A549 (cell line): Measurements from ENCODE around the gene CLMN. TPM values are rescaled to one million over a fixed set of nuclear protein-coding genes. Genes with fewer than 3 reads are reported as not detected.

Experiments
- ATAC-seq, 2 experiments: fragments of 200-7000 bp in 1 of 2; fragments of >200 bp in 1 of 2; cut with Nextera tagmentation in 1 of 2; cut with Tn5 transposase in 1 of 2; 3 replicates each; pipeline versions ENCODE4 v1.8.0 to v1.9.1; 2018 to 2020; ENCODE audit warnings: mild to moderate bottlenecking in 1 of 2, moderate library complexity in 1 of 2
- CTCF ChIA-PET: fragments of 300-600 bp; sonication (Branson Sonifier 250); formaldehyde crosslinking; extraction: SDS; loops from one replicate; lab custom pipeline; 2021; ENCODE audit warnings: antibody characterized with exemption, inconsistent platforms; lab: Yijun Ruan, JAX
- POLR2A ChIA-PET: fragments of 350-600 bp; formaldehyde crosslinking; extraction: SDS; loops from one replicate; lab custom pipeline; 2021; ENCODE audit warnings: antibody characterized with exemption, inconsistent platforms; lab: Yijun Ruan, JAX
- DNase-seq, 2 experiments: peaks; one replicate each; pipeline versions ENCODE4 v3.0.0 to v3.0.0-alpha.2; 2011 to 2016; ENCODE audit warnings: low read depth in 1 of 2, low spot score in 1 of 2
- FAIRE-seq: peaks from 2 replicates; lab custom pipeline; 2011; peaks lifted over from hg19 to GRCh38; lab: Jason Lieb, UNC
- H3K27ac ChIP-seq, 2 experiments: fragments of >200 bp; sonication (Bioruptor Twin); formaldehyde crosslinking; 3 replicates each; pipeline ENCODE4 v1.5.1; 2016 to 2017
- H3K4me1 ChIP-seq: fragments of >200 bp; sonication (Bioruptor Twin); formaldehyde crosslinking; 3 replicates; pipeline ENCODE4 v1.6.1; 2016
- H3K4me2 ChIP-seq: fragments of >200 bp; sonication (Bioruptor Twin); formaldehyde crosslinking; 3 replicates; pipeline ENCODE4 v1.6.1; 2016
- H3K4me3 ChIP-seq: fragments of >200 bp; sonication (Bioruptor Twin); formaldehyde crosslinking; 3 replicates; pipeline ENCODE4 v1.5.1; 2016
- H3K9me3 ChIP-seq: fragments of >200 bp; sonication (Bioruptor Twin); formaldehyde crosslinking; 3 replicates; pipeline ENCODE4 v1.6.1; 2016
- BCL3 ChIP-seq: fragments of >200 bp; sonication (Bioruptor Twin); formaldehyde crosslinking; IDR thresholded peaks from 3 replicates; pipeline ENCODE4 v1.6.1; 2016
- BHLHE40 ChIP-seq: IDR thresholded peaks from 2 replicates; pipeline ENCODE4 v1.6.1; 2012; ENCODE audit warnings: low read depth, low read length, inconsistent platforms
- CBX8 ChIP-seq: fragments of 200-600 bp; sonication (generic); IDR thresholded peaks from 2 replicates; pipeline ENCODE4 v1.6.1; 2016
- CEBPB ChIP-seq, 2 experiments: fragments of >200 bp in 1 of 2; sonication (Bioruptor Twin) in 1 of 2; formaldehyde crosslinking in 1 of 2; IDR thresholded peaks; 2 replicates each; pipeline ENCODE4 v1.6.1; 2012 to 2016
- CTCF ChIP-seq: fragments of >200 bp; sonication (Bioruptor Twin); formaldehyde crosslinking; IDR thresholded peaks from 3 replicates; pipeline ENCODE4 v1.5.1; 2016
- EHF ChIP-seq: fragments of 250-450 bp; sonication (Bioruptor Pico); IDR thresholded peaks from 2 replicates; pipeline ENCODE4 v1.5.0; 2020; ENCODE audit warnings: mild to moderate bottlenecking
- EHMT2 ChIP-seq: fragments of 200-600 bp; sonication (generic); IDR thresholded peaks from 2 replicates; pipeline ENCODE4 v1.6.1; 2016; ENCODE audit warnings: antibody characterized with exemption, low read depth, mild to moderate bottlenecking, moderate library complexity
- EP300 ChIP-seq, 2 experiments: fragments of >200 bp; sonication (Bioruptor Twin); formaldehyde crosslinking; IDR thresholded peaks; 2 replicates in 1 of 2; 3 replicates in 1 of 2; pipeline ENCODE4 v1.6.1; 2016 to 2017
- ESRRA ChIP-seq: fragments of 150-350 bp; IDR thresholded peaks from 2 replicates; pipeline ENCODE4 v1.6.1; 2014; ENCODE audit warnings: mild to moderate bottlenecking, low read length, borderline replicate concordance
- FOSB ChIP-seq: fragments of 250-450 bp; sonication (Bioruptor Pico); IDR thresholded peaks from 2 replicates; pipeline ENCODE4 v1.5.0; 2020; ENCODE audit warnings: mild to moderate bottlenecking, moderate library complexity
- GATA3 ChIP-seq: IDR thresholded peaks from 2 replicates; pipeline ENCODE4 v1.6.1; 2012; ENCODE audit warnings: borderline replicate concordance
- HES2 ChIP-seq: fragments of >200 bp; sonication (Bioruptor Twin); formaldehyde crosslinking; IDR thresholded peaks from 2 replicates; pipeline ENCODE4 v1.6.1; 2016
- HEYL ChIP-seq: fragments of 250-450 bp; sonication (Bioruptor Pico); IDR thresholded peaks from 2 replicates; pipeline ENCODE4 v1.8.0; 2021; ENCODE audit warnings: mild to moderate bottlenecking, moderate library complexity
- HMGXB4 ChIP-seq: fragments of 250-450 bp; sonication (Bioruptor Pico); IDR thresholded peaks from 2 replicates; pipeline ENCODE4 v1.5.0; 2021; ENCODE audit warnings: mild to moderate bottlenecking, moderate library complexity, borderline replicate concordance
- HOXA7 ChIP-seq: fragments of 250-450 bp; sonication (Bioruptor Pico); IDR thresholded peaks from 2 replicates; pipeline ENCODE4 v1.5.0; 2020; ENCODE audit warnings: mild to moderate bottlenecking, moderate library complexity
- HOXB5 ChIP-seq: fragments of 250-450 bp; sonication (Bioruptor Pico); IDR thresholded peaks from 2 replicates; pipeline ENCODE4 v1.5.0; 2020; ENCODE audit warnings: mild to moderate bottlenecking, moderate library complexity
- JUNB ChIP-seq: fragments of >200 bp; sonication (Bioruptor Twin); formaldehyde crosslinking; IDR thresholded peaks from 2 replicates; pipeline ENCODE4 v1.6.1; 2016
- KDM5A ChIP-seq: fragments of 200-600 bp; sonication (generic); IDR thresholded peaks from 2 replicates; pipeline ENCODE4 v1.6.1; 2016; ENCODE audit warnings: antibody characterized with exemption, mild to moderate bottlenecking
- MAX ChIP-seq: IDR thresholded peaks from 2 replicates; pipeline ENCODE4 v1.6.1; 2012
- NFE2L2 ChIP-seq: fragments of 150-350 bp; conservative IDR thresholded peaks from 2 replicates; pipeline ENCODE4 v1.6.1; 2014; ENCODE audit warnings: low read length
- PBX3 ChIP-seq: IDR thresholded peaks from 2 replicates; pipeline ENCODE4 v1.6.1; 2012
- POLR2A ChIP-seq: IDR thresholded peaks from 2 replicates; pipeline ENCODE4 v1.6.1; 2012; ENCODE audit warnings: mild to moderate bottlenecking, low read length
- POLR2AphosphoS2 ChIP-seq: conservative IDR thresholded peaks from 2 replicates; pipeline ENCODE4 v1.6.1; 2012; ENCODE audit warnings: low read length, improper control_type of control experiment, inconsistent platforms
- RAD21 ChIP-seq, 2 experiments: fragments of >200 bp in 1 of 2; sonication (Bioruptor Twin) in 1 of 2; formaldehyde crosslinking in 1 of 2; IDR thresholded peaks in 1 of 2; conservative IDR thresholded peaks in 1 of 2; 2 replicates in 1 of 2; 3 replicates in 1 of 2; pipeline ENCODE4 v1.6.1; 2012 to 2018; ENCODE audit warnings: inconsistent platforms in 1 of 2
- RCOR1 ChIP-seq: fragments of 150-350 bp; IDR thresholded peaks from 2 replicates; pipeline ENCODE4 v1.6.1; 2014; ENCODE audit warnings: antibody characterized with exemption, low read length, low read depth
- RFX5 ChIP-seq: fragments of 450-650 bp; IDR thresholded peaks from 2 replicates; pipeline ENCODE4 v1.7.1; 2014; ENCODE audit warnings: antibody characterized with exemption, mild to moderate bottlenecking, moderate library complexity
- SREBF2 ChIP-seq: fragments of 450-650 bp; IDR thresholded peaks from 2 replicates; pipeline ENCODE4 v1.6.1; 2014; ENCODE audit warnings: mild to moderate bottlenecking, moderate library complexity
- ZC3H11A ChIP-seq: fragments of 450-650 bp; IDR thresholded peaks from 2 replicates; pipeline ENCODE4 v1.6.1; 2014; ENCODE audit warnings: antibody characterized with exemption, mild to moderate bottlenecking
- ZFP36 ChIP-seq: fragments of 450-650 bp; IDR thresholded peaks from 2 replicates; pipeline ENCODE4 v1.6.1; 2014; ENCODE audit warnings: borderline replicate concordance; ENCODE audit not compliant: partially characterized antibody
- ZSCAN20 ChIP-seq: fragments of 250-450 bp; sonication (Bioruptor Pico); IDR thresholded peaks from 2 replicates; pipeline ENCODE4 v1.8.0; 2022; ENCODE audit warnings: mild to moderate bottlenecking, moderate library complexity
- WGBS: methylation state at CpG from one replicate; pipeline ENCODE4 v1.1.6; 2017; ENCODE audit errors: missing lambda C conversion rate; 5-methylcytosine and 5-hydroxymethylcytosine counted together
- polyA plus RNA-seq, 4 experiments: library from polyadenylated mRNA; depleted of rRNA in 3 of 4; stranded (reverse); fragments of >200 nt; fragmentation: RNase III in 1 of 4; extraction: RNeasy Plus Mini Kit Qiagen cat#74134 plus additional on column Dnase treatment in 1 of 4; gene quantifications; 2 replicates in 3 of 4; 3 replicates in 1 of 4; pipeline ENCODE4 v1.2.3, GENCODE V29; 2011 to 2017

The CLMN gene
- polyA plus RNA-seq, 2 of the 4 experiments (the other 2 are of a cell fraction) = 2.9 to 10.6 TPM

- TF ChIP-seq PBX3 (no peak), EHMT2 (no peak), ZSCAN20 (CRISPR knock-in tag) (no peak), GATA3 (no peak), JUNB (no peak), EP300 (IDR thresholded peaks at IDR 0.05) (no peak), RCOR1 (no peak), POLR2AphosphoS2 (no peak), RAD21 (conservative IDR thresholded peaks at IDR 0.05 in 1 of 2, IDR thresholded peaks at IDR 0.05 in 1 of 2) (no peak), RFX5 (no peak)
These were observed 52.4 kb downstream of the CLMN start (continued) for GRCh38 chr14:95267306-95267705.

- Histone ChIP-seq H3K27ac (peak overlapping the region; percentile 86 to 88), H3K4me3 (no peak overlapping the region; the same call in 2 of the 3 replicates), H3K4me2 (peak overlapping the region; percentile 78), H3K9me3 (peaks cover 5% of the 10 kb centered on the region; the same call in 1 of the 3 replicates), H3K4me1 (peaks cover 36% of the 10 kb centered on the region)
- POLR2A ChIA-PET = interaction anchor here (0.6 to 3.0 kb wide), 5 partner anchors 16 to 264 kb away, joined by 3 to 11 read pairs (median 4); no protein-coding TSS in a partner anchor
- ATAC-seq (peak; percentile 98 to 99), DNase-seq (peak; percentile 88 to 97), FAIRE-seq (peak; percentile 97)
- CTCF ChIA-PET = interaction anchor here (1.1 to 1.5 kb wide), 4 partner anchors 16 to 167 kb away, joined by 3 to 5 read pairs (median 4); no protein-coding TSS in a partner anchor
- WGBS = 12% methylated on average over 12 of the region's 12 CpGs
- TF ChIP-seq HOXB5 (CRISPR knock-in tag) (no peak), ZC3H11A (no peak), PBX3 (peak; percentile 87), JUNB (peak; percentile 100), MAX (peak; percentile 88), CBX8 (no peak), CEBPB (IDR thresholded peaks at IDR 0.05) (peak; percentile 98 to 99), BHLHE40 (no peak), HOXA7 (CRISPR knock-in tag) (no peak), EHMT2 (no peak), HMGXB4 (CRISPR knock-in tag) (no peak), POLR2A (no peak), POLR2AphosphoS2 (no peak), NFE2L2 (no peak), ZFP36 (no peak), HES2 (peak; percentile 93), FOSB (CRISPR knock-in tag) (no peak), HEYL (CRISPR knock-in tag) (no peak), EHF (CRISPR knock-in tag) (no peak; the same call in 1 of the 2 replicates), ESRRA (no peak), ZSCAN20 (CRISPR knock-in tag) (no peak), SREBF2 (no peak), CTCF (no peak), KDM5A (no peak), BCL3 (peak; percentile 97)
These were observed 54.3 kb downstream of the CLMN start for GRCh38 chr14:95265106-95266094.
